Neural cell (in vitro differentiated cells): ENCODE results near the gene SHC1.

ENCODE experiments used
- EZH2 ChIP-seq: fragments of 200-600, 300-800 bp; shearing (Covaris generic), sonication (generic); IDR thresholded peaks from 2 replicates; pipeline ENCODE4 v1.6.1; 2014; ENCODE audit warnings: antibody characterized with exemption, low read length, borderline replicate concordance, mild to moderate bottlenecking; ENCODE audit not compliant: insufficient read depth, poor library complexity, severe bottlenecking
- POLR2AphosphoS5 ChIP-seq: IDR thresholded peaks from 2 replicates; pipeline ENCODE4 v1.6.1; 2012
- TF ChIP-seq, protein P1 (sequence below): fragments of 450-650 bp; IDR thresholded peaks from 2 replicates; pipeline ENCODE4 v1.5.1; 2014; ENCODE audit warnings: antibody characterized with exemption, mild to moderate bottlenecking, moderate library complexity; ENCODE audit not compliant: poor library complexity, severe bottlenecking

DNA sequence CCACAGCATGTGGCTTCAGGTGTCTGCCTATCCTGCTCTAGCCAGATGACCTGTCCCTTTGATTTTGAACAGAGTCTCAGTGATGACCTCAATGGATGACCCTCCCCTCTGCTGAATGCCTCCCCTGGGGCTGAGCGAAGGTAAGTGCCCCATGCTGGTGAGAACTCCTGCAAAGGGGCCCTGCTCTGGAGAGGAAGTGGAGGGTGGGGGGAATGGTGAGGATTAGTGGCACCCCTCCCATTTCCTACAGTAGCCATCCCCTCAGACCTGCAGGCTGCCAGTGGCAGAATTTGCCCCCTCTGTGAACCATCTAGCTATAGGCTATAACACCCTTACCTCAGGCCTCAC, 30.4 kb downstream of the SHC1 start:
- no peak for TF ChIP-seq POLR2AphosphoS5
- no peak for TF ChIP-seq EZH2
- TF ChIP-seq, protein P1, sequence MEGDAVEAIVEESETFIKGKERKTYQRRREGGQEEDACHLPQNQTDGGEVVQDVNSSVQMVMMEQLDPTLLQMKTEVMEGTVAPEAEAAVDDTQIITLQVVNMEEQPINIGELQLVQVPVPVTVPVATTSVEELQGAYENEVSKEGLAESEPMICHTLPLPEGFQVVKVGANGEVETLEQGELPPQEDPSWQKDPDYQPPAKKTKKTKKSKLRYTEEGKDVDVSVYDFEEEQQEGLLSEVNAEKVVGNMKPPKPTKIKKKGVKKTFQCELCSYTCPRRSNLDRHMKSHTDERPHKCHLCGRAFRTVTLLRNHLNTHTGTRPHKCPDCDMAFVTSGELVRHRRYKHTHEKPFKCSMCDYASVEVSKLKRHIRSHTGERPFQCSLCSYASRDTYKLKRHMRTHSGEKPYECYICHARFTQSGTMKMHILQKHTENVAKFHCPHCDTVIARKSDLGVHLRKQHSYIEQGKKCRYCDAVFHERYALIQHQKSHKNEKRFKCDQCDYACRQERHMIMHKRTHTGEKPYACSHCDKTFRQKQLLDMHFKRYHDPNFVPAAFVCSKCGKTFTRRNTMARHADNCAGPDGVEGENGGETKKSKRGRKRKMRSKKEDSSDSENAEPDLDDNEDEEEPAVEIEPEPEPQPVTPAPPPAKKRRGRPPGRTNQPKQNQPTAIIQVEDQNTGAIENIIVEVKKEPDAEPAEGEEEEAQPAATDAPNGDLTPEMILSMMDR = no peak
